GM11168 (cell line): ENCODE measurements around the gene C10orf71.

ENCODE experiments used
- in situ Hi-C: fragments of 300-500 bp; cut with MboI; formaldehyde crosslinking; loops from one replicate; pipeline ENCODE4 v1.12.0; 2022; ENCODE audit warnings: low sequenced_read_pairs; ENCODE audit not compliant: unreplicated experiment

C10orf71 gene

GRCh38 chr10:49272251-49273081 is 26.5 kb upstream of the C10orf71 start:
- in situ Hi-C loops, result no loop called here

- in situ Hi-C loops, result no loop called here
Observed at GRCh38 chr10:49273082-49273465, 25.9 kb upstream of the C10orf71 start.

DNA sequence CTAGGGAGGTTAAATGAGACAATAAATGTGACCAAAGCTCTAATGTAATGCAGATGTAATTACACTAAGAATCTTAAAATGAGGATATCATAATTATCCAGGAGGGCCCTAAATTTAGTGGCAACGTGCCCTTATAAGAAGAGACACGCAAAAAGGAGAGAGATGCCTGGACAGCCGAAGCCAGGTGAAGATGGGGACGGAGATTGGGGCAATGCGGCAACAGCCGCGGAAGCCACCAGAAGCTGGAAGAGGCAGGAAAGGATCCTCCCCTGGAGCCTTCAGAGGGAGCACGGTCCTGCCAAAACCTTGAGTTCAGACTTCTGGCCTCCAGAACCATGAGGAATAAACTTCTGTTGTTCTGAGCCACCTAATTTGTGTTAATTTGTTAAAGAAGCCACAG is 25.3 kb upstream of the C10orf71 start:
- in situ Hi-C loops, result no loop called here

GRCh38 chr10:49274886-49275285 is 24.1 kb upstream of the C10orf71 start:
- in situ Hi-C loops, result no loop called here

DNA sequence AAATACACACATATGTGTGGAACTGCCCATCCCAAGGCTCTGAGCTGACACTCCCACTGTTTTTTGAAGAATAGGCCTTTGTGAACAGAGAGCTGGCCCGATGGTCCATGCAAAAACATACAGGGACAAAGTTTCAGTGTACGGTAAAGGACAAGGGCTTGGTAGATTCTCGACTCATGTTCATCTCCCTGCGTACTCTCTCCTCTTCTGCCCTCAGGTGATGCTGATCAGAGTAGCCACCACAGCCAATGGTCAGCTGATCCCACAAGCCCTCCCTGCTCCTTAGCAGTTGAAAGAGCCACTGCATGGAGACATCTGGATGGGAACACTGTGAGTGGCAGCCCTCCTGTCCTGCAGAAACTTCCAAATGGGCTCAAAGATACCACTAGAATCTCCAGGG is 23.1 kb upstream of the C10orf71 start:
- in situ Hi-C loops, result no loop called here

DNA sequence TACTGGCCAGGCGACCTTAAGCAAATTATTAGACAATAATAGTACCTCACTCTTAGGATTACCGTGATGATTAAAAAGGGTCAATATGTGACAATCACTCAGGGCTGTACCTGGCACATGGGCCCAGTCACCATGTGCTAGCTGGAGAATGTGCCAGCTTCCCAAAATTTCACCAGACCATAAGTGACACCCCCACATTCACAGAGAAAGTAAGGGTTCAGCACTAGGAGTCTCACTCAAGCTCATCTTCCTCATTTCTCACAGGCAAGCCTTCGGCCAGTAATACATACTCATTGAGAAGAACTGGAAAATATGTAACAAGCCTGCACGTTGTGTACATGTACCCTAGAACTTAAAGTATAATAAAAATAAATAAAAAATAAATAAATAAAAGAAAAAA is 22.4 kb upstream of the C10orf71 start:
- in situ Hi-C loops, result no loop called here

- in situ Hi-C loops, result no loop called here
Observed at GRCh38 chr10:49277973-49278372, 21.0 kb upstream of the C10orf71 start.

DNA sequence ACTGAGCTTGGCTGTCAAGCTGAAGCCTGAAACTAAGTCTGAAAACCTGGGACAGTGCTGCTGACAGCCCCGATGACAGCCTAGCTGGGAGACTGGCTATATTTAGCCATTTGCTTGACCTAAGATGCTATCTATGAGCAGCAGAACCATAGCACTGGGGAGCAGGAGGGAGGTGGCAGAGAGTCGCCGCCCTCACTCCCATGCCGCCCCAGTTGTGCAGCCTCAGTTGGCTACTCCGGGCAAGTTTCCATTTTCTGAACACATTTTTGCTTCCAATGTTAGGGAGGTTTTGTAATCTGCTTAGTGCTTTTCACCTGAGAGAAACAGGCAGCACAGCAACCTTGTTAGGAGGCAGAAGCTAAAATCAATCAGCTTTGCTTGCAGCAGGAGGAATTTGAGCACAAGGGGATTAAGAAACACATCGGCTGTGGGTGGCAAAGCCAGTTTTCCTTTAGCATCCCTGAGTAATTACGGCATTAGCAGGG is 20.4 kb upstream of the C10orf71 start:
- in situ Hi-C loops, result no loop called here

GRCh38 chr10:49279015-49279880 is 19.7 kb upstream of the C10orf71 start:
- in situ Hi-C loops, result no loop called here

DNA sequence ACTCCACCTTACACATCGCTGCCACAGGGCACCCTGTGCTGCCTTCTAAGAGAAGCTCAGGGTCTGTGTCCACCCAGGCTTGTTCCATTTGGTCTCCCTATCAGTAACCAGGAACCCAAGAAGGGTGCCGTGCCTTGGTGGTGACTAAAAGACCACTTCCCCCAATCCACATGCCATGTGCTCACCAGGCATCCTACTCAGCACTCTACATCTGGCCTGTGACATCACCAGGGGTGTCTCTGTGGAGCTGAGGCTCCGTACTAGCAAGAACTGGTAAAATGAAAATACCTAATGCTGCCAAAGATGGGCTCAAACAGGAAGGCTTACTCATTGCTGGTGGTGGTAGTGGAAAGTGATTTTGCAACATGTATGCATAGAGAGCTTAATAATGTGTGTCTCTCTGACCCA is 19.0 kb upstream of the C10orf71 start:
- in situ Hi-C loops, result no loop called here

DNA sequence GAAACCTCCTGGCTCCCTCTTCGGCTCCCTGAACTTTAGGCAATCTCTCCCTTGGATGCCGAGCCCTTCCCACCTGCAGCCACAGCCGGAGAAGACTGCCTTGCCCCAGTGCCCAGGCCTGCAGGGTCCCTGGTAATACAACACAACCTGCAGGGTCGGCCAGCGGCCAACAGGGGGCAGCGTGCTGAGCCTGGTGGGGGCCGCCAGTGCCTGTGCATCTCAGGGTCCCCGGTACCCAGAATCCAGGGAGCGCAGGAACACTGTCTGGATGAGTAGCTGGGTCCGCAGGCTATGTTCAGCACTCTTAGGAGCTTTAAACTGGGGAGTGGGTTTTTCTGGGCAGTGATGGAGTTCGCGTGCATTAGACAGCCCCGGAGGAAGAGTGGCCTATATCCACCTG is 17.5 kb upstream of the C10orf71 start:
- in situ Hi-C loops, result no loop called here

DNA sequence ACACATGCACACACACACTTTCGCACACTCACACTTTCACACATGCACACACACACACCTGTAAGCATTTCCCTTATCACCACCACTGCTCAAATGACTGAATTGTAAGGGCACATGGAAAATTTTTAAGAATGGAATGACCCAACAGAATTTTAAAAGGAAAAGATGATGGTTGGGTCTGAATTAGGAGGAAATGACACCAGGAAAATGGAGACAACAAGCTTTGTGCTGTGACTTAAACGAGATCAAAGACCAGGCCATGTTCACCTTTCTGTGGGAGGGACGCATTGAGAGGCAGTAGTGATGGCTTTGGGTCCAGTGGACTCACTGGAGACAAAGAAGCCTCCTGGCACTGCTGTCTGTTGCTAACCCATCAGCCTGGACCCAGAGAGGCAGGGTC is 16.7 kb upstream of the C10orf71 start:
- in situ Hi-C loops, result no loop called here

- in situ Hi-C loops, result no loop called here
Observed at GRCh38 chr10:49282879-49283341, 16.1 kb upstream of the C10orf71 start.

DNA sequence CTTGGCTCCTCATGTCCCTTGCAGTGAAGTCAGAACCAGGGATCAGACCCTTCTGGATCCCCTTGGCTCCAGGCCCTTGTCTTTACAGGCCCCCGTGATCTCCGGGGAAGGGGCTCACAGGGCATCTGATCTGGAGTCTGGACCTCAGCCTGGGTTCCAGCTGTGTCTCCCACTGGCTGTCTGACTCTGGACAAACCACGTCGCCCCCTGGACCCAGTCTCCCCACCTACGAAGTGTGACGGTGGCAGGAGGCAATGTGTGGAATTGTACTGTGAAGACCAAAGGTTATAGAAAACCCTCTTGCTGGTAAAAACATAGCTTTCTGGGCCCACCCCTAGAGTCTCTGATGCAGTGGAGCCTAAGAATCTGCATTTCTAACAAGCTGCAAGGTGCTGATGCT is 15.5 kb upstream of the C10orf71 start:
- in situ Hi-C loops, result no loop called here

GRCh38 chr10:49284356-49284755 is 14.6 kb upstream of the C10orf71 start:
- in situ Hi-C loops, result no loop called here

GRCh38 chr10:49285232-49285631 is 13.7 kb upstream of the C10orf71 start:
- in situ Hi-C loops, result no loop called here

DNA sequence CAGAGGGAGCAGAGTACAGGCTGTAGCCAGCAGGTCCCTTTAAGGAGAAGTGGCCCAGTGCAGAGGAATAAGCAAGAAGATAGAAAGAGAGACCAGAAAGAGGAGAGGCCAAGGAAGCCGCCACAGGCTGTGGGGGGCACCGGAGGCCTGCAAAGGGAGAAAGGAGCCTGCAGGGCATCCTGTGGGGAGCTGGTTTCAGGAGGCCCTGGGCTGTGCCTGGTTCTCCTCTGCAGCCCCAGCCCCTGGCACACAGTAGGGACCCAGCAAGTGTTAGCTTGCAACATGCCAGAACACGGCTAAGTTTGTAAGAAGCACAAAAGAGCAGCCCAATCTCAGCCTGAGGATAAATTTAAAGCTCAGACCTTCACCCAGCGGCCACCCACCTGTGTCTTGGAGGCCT is 12.3 kb upstream of the C10orf71 start:
- in situ Hi-C loops, result no loop called here

DNA sequence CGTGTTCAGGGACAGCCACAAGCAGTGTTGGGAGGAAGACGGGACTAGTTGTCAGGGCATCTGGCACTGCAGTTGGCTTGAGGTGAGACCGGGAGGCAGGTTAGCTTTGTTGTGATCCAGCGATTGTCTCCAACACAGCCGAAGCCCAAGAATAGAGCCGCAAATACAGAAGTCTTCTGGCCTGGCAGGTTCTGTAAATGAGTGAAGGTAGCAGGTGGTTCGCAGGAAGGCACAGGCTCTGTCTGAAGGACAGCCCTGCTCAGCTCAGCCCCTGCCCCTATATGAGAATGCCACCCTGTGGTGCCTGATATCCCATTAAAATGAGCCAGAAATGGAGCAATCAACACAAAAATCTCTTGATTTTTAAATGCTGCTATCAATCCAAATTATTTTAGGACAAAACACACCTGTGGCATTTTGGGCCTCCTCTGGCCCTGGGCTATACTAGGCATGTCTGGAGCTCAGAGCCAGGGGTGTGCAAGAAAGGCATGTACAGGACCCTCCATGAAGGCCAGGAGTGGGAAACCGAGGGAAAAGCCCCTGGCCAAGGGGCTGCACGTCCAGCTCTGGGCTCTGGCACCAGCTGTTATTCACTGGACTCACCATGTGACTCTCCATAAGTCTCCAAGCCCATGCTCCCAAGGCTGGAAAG is 11.2 kb upstream of the C10orf71 start:
- in situ Hi-C loops, result no loop called here

DNA sequence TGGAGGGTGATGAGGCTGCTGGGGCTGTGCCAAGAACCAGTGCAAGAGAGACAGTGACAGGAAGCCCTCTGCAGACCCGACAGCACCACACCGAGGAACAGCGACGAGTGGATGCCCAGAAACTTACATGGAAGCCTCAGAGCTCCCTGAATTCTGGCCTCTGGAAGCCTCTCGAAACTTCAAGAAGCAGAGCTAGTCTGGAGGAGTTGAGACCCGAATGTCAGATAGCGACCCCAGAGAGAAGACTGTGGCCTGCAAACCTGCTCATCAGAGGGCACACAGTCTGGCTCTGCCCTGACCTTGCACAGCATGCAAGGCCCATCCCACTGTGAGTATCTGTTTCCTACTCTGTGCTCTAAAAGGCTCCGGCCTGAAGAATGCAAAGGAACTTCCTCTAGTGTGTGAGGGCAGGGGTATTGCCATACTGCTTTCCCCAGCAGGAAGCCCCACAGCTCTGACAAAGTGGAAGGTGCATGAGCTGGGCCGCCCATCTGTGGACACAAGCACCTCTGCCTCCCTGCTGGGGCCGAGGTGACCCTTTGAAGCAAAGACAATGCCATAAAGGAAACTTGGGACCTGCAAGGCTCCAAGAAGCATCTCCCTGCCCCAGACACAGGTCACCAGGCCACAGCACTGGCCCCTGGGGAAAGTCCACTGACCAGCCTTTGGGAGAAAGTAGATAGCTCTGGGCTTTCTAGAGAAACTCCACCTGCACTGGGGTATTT is 10.5 kb upstream of the C10orf71 start:
- in situ Hi-C loops, result no loop called here

DNA sequence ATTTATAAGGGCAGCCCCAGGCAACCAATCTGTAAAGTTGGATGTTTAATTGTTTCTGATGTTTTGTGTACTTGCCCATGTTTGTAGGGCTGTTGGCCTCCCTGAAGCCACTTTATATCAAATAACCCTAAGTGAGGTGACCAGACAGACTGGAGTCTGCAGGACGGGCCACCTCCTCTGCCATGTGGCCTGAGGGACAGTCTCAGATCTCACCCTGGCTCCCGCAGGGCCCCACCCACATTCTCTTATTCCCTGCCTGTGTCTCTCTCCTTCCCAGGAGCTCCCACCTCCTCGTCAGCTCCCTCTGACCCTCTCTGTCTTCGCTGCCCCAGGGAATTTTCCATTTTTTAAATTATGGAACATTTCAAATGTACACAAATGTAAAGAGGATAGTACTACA is 9.5 kb upstream of the C10orf71 start:
- in situ Hi-C loops, result no loop called here
